ENCODE results near the gene FAM83E.
"Not testable (repeated sequence)": the region's sequence is repeated elsewhere in the genome, so short reads cannot be mapped to it uniquely, and the experiment has no call there.

FAM83E gene

DNA sequence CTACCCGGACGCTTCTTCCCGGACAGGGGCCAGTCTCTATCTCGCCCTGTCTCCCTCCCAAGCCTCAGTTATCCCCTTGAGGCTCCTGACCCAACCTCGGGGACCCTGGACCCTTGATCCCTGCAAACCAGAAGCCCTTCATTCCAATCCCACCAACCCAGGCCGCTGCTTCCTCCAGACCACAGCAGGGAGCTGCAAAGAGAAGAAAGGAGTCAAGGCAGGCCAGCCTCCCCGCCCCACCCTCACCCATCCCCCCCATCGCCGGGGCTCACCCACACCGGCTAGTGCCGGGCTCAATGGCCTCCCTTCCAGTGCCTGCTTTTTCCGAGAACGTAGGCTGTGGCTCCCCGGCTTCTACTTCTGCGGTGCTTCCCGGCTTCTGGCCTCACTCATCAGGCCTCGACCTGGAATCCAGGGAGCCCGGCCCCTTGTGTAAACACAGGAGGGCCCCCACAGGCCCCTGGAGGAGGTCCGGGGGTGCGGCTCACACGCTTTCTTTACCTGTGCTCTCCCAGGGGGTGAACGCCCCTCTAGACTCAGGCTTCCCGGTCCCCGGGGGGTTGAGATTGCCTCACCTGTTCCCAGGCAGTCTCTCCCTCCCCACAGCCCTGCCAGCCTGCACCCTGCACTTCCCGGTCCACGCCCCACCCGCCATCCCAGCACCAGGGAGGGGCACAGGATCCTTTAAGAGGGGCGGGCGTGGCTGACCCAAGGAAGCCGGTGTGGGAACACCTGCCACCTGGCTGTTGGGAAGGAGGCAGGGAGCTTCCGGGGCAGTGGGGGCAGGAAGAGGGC lies at the start of gene FAM83E:
Gene FAM83E, minus strand, starts transcription at position 641 of the 795 bp plus-strand sequence. CDS start 1,704 bp downstream, outside the sequence.
- DNase-seq = peak; percentile 14

- DNase-seq = no peak
Measured at GRCh38 chr19:48664476-48664875, 49.6 kb upstream of the FAM83E start.

DNA sequence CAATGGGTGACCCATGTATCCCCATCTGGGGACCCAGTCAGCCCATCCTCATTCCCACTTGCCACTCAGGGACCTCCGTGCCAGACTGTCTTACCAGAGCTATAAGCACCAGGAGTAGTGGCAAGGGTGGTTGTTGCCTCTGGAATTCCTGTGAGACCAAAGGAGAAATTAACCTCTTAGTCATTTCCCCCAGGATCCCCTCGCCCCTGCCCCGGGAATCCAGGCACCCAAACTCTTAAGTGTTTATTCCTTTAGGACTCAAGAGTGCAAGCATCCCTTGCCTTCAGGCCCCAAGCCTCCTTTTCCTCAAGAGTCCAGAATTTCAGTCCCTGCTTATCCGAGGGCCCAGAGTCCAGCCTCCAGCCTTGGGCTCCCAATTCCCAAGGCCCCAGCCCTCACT lies 48.8 kb upstream of the FAM83E start:
- no peak for DNase-seq

- no peak for DNase-seq
Measured at GRCh38 chr19:48661711-48662090, 46.8 kb upstream of the FAM83E start.

- peak; percentile 87 for DNase-seq
Measured at GRCh38 chr19:48660852-48661710, 46.2 kb upstream of the FAM83E start.

DNA sequence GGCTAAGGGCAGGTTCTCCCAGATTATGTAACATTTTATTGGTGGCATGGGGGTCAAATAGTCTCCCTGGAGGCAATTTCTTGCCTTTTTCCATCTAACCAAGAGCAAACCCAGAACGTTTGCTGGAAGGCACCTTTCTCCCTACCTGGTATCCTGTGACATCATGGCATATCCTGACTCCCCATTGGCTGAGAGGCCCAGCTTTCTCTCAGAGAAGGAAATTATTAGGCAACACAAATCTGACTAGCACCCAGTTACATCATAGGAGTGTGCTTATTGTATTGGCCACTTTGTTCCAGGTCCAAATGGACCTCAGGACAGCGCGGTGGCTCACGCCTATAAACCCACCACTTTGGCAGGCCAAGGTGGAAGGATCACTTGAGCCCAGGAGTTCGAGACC lies 44.9 kb upstream of the FAM83E start:
- DNase-seq = no peak

DNA sequence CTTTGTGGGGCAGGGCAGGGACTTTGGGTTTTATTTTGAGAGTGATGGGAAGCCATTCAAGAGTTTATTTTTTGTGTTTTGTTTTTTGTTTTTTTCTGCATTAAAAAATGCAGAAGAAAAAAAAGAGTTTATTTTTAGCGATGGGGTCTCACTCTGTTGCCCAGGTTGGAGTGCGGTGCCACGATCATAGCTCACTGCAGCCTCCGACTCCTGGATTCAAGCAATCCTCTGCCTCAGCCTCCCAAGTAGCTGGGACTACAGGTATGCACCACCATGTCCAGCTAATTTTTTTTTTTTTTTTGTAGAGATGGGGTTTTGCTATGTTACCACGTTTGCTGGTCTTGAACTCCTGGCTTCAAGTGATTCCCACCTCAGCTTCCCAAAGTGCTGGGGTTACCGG lies 43.6 kb upstream of the FAM83E start:
- no peak for DNase-seq

DNA sequence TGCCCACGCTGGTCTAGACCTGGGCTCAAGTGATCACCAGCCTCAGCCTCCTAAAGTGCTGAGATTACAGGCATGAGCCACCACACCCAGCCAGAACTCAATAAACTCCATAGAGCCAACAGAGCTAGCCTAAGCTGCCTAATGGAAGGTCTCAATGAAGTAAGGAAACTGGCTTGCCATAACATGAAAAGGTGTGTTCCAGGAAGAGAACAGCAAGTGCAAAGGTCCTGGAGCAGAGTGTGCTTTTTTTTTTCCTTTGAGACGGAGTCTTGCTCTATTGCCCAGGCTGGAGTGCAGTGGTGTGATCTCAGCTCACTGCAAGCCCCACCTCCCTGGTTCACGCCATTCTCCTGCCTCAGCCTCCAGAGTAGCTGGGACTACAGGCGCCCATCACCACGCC lies 43.0 kb upstream of the FAM83E start:
- not testable (repeated sequence) for DNase-seq

DNA sequence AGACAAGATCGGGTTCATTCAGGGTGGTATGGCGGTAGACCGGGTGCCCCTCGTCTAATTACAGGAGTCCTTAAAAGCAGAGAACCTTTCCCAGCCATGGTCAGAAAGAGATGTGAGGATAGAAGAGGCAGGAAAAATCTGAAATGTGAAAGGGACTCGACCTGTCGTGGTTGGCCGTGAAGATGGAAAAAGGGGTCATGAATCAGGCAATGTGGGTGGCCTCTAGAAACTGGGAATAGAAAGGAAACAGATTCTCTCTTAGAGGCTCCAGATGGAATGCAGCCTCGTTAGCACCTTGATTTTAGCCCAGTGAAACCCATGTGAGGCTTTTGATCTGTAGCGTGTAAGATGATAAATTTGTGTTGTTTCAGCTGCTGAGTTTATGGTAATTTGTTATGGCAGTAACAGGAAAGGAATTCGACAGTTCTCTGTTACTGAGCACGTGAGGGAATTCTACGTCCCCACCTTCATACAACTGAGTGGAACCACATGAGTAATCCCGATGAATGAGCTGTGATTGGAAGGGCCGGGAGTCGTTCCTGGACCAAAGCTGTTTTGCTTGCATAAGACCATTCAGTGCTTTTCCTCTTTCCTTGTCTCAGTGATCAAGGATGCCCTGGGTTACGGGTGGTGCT lies 42.1 kb upstream of the FAM83E start:
- no peak for DNase-seq

DNA sequence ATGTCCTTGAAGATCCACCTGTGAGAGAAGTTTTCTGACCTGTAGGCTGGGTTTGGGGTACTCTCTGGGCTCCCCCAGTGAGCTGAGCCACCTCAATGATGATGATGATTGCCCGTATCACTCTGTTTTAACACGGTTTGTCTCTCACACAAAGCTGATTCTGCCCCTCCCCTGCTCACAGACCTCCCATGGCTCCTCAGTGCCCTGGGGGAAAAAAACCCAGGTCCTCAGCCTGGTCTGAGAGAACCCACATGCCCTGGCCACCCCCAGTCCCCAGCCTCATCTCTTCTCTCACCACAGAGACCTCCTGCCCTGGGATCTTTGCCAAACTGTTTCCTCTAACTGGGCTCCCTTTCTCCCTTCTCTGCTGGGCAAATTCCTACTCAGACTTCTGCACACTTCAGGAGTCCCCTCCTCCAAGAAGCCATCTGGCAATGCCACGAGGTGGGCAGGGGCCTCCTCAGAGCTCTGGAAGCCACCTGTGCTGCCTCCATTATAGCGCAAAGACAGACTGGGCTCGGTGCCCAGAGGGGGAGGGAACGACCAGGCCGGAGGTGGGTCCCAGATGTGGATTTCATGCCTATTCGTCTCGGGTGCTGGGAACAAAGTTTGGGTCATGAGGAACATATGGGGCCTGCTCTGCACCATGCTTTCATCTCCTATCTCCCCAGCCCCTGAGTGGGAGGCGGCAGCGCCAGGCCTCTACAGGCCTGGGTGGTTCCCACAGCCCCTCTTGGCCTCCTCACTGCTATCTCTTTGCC lies 39.6 kb upstream of the FAM83E start:
- no peak for DNase-seq

GRCh38 chr19:48651683-48652048 lies 36.8 kb upstream of the FAM83E start:
- DNase-seq = no peak

GRCh38 chr19:48650974-48651682 lies 36.3 kb upstream of the FAM83E start:
- no peak for DNase-seq

DNA sequence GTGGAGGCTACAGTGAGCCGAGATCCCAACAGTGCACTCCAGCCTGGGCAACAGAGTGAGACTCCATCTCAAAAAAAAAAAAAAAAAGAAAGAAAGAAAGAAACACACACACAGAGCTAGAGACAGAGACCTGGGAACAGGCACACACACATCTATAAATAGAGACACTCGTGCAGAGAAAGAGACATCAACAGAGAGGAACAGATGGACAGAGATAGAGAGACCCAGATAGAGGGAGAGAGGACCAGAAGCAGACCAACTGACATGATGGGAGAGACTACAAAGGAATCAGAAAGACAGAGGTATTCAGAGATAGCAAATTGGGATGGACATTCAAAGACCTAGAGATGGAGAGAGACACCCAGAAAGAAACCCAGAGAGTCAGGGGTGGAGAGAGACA lies 33.3 kb upstream of the FAM83E start:
- DNase-seq = no peak

GRCh38 chr19:48646722-48647216 lies 31.9 kb upstream of the FAM83E start:
- no peak for DNase-seq

DNA sequence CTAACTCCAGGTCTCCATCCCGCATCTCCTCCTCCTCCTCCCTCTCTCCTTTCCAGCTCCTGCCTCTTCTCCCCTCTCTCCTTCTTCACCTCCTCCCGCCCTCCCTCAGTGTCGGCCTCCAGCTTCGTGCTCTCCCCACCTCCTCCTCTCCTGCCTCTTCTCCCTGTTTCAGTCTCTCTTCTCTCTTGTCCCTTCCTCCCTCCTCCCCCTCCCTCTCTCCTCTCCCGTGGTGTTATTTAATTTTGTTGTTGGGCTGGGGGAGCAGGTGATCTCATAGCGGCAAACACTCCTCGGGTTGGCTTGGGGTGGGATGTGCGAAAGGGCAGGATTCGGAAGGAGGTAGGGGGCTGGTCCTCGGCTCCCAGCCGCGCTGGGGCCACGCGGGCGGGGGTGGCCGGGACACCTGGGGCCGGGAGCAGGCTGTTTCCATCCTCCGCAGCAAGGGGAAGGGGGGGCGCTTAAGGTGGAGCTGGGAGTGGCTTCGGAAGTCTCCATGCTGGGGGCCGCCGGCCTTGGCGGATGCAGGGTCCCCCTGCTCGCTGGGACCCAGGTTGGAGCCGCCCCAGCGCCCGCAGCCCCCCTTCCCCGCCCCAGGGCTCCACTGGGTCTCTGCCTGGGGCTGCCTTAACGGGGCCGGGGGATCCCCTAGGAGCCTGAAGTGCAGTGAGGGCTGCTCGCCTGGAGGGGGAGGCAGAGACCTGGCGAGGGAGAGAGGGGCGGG lies 31.3 kb upstream of the FAM83E start, which contains the start of gene CA11:
Gene CA11, minus strand, starts transcription at position 187 of the 721 bp plus-strand sequence. CDS start 555 bp downstream, outside the sequence.
- DNase-seq = peak; percentile 76

DNA sequence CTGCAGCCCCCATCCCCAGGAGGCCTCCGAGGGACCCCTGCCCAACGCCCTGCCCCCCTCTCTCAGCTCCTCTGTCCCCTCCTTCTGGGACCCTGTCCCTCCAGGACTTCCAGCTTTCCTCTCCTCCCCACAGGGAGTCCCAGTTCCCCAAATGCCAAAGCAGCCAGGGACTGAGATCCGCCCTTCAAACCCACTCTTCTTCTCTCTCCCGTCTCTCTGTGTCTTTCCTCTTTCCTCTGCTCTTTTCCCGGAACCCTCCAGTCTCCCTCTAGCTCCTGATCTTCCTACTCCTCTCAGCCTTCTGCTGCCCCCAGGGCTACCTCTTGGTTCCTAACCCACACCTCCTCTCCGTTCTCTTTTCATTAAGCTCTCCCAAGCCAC lies 30.7 kb upstream of the FAM83E start:
- no peak for DNase-seq

DNA sequence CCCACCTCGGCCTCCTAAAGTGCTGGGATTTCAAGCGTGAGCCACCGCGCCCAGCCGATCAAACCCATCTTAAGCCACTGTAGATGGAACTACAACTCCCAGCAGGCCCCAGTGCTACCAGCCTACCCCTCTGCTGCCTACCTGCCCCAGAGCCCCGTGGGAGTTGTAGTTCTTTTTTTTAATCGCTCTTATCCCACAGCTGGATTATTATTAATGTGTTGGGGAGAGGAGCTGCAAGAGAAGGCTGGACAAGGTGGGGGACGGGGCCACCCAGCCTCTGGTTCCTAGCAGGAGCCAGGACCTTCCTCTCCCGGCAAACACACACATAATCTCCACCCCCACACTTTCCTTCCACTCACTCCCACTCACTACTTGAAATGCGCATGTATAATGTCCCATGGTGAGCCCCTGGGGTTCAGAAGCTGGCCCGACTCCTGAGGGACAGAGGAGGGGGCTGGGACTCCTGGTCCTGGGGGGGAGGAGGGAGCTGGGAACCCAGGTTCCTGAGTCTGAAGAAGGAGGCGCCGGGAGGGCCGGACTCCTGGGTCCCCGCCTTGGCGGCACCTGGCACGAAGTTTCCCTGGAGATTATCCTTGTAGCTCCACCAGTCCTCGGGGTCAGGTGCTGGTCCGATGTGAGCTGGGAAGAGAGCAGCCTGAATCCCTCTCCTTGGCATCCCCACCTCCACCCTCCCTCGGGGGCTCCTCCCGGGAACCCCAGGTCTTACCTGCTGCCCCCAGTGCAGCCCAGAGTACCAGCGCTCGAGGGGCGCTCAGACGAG lies 30.2 kb upstream of the FAM83E start:
- peak; percentile 79 for DNase-seq

DNA sequence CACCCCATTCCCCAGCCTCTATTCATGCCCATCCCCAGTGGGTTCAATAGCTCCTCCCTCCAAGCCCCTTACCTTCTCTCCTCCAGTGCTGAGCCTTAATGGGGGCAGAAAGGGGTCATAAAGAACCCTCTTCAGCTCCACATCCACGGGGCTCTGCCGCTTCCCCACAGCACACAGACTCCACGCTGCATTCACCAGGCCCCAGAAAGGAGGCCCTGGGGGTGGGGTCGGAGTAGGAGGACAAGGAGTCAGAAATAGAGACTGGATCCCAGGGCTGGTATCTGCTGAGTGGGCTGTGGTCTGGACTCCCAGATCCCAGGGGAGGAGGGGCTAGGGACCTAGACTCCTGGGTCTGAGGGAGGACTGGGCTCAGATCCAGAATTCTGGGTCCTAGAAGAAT lies 29.5 kb upstream of the FAM83E start:
- no peak for DNase-seq

DNA sequence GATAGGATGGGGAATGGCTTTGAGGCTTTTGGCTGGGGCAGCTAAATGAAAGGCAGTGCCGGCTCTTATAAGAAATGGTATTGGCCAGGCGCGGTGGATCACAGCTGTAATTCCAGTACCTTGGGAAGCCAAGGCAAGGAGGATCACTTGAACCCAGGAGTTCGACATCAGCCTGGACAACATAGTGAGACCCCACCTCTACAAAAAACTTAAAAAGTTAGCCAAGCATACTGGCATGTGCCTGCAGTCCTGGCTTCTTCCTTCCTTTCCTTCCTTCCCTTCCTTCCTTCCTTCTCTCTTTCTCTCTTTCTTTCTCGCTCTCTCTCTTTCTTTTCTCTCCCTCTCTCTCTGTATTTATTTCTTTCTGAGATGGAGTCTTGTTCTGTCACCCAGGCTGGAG lies 28.0 kb upstream of the FAM83E start:
- no peak for DNase-seq

- DNase-seq = no peak
Measured at GRCh38 chr19:48641850-48642249, 27.0 kb upstream of the FAM83E start.

Measured in NCI-H2029 treated with DMSO at 0.1 percent for 48 hours (cell line).